GM04503 (cell line): Measurements from ENCODE around the gene RPL19.
"Not testable (repeated sequence)": the region's sequence is repeated elsewhere in the genome, so short reads cannot be mapped to it uniquely, and the experiment has no call there.

Source experiments
- DNase-seq: peaks from one replicate; pipeline ENCODE4 v3.0.0-alpha.2; 2012; ENCODE audit warnings: low read depth

RPL19 gene

GRCh38 chr17:39200070-39200879 is at the start of gene RPL19:
Gene RPL19, plus strand, starts transcription at chr17:39200283. Its CDS starts 62 bp downstream, at chr17:39200345.
- DNase-seq, result no peak

- DNase-seq, result no peak
Observed at GRCh38 chr17:39150795-39151149, 49.3 kb upstream of the RPL19 start.

- no peak for DNase-seq
Observed at GRCh38 chr17:39151150-39151942, 48.7 kb upstream of the RPL19 start, which contains the start of gene PLXDC1. Gene PLXDC1, minus strand, starts transcription at chr17:39151637. Its CDS starts 200 bp downstream, at chr17:39151437.

GRCh38 chr17:39151943-39152818 is 47.9 kb upstream of the RPL19 start:
- no peak for DNase-seq

GRCh38 chr17:39153599-39154051 is 46.5 kb upstream of the RPL19 start:
- peak; percentile 64 for DNase-seq

GRCh38 chr17:39155654-39156053 is 44.4 kb upstream of the RPL19 start:
- no peak for DNase-seq

GRCh38 chr17:39156491-39156890 is 43.6 kb upstream of the RPL19 start:
- no peak for DNase-seq

GRCh38 chr17:39158623-39159022 is 41.5 kb upstream of the RPL19 start:
- DNase-seq, result no peak

- DNase-seq, result no peak
Observed at GRCh38 chr17:39161962-39162361, 38.1 kb upstream of the RPL19 start.

GRCh38 chr17:39164675-39165143 is 35.4 kb upstream of the RPL19 start:
- peak; percentile 59 for DNase-seq

- DNase-seq, result no peak
Observed at GRCh38 chr17:39165178-39165840, 34.8 kb upstream of the RPL19 start.

GRCh38 chr17:39165841-39166349 is 34.2 kb upstream of the RPL19 start, which contains the start of gene ARL5C:
Gene ARL5C, minus strand, starts transcription at chr17:39166161. Its CDS starts 401 bp downstream, at chr17:39165760.
- DNase-seq, result no peak

- no peak for DNase-seq
Observed at GRCh38 chr17:39166437-39167335, 33.4 kb upstream of the RPL19 start.

- no peak for DNase-seq
Observed at GRCh38 chr17:39167476-39167875, 32.6 kb upstream of the RPL19 start.

GRCh38 chr17:39168503-39168902 is 31.6 kb upstream of the RPL19 start:
- DNase-seq, result not testable (repeated sequence)

- DNase-seq, result no peak
Observed at GRCh38 chr17:39169101-39169500, 31.0 kb upstream of the RPL19 start.

GRCh38 chr17:39169518-39169917 is 30.6 kb upstream of the RPL19 start:
- DNase-seq, result no peak

GRCh38 chr17:39170109-39170508 is 30.0 kb upstream of the RPL19 start:
- no peak for DNase-seq

- no peak for DNase-seq
Observed at GRCh38 chr17:39170558-39170957, 29.5 kb upstream of the RPL19 start.

- DNase-seq, result no peak
Observed at GRCh38 chr17:39171933-39172332, 28.1 kb upstream of the RPL19 start.
